ENCODE results near the gene MMP23B.

DNA sequence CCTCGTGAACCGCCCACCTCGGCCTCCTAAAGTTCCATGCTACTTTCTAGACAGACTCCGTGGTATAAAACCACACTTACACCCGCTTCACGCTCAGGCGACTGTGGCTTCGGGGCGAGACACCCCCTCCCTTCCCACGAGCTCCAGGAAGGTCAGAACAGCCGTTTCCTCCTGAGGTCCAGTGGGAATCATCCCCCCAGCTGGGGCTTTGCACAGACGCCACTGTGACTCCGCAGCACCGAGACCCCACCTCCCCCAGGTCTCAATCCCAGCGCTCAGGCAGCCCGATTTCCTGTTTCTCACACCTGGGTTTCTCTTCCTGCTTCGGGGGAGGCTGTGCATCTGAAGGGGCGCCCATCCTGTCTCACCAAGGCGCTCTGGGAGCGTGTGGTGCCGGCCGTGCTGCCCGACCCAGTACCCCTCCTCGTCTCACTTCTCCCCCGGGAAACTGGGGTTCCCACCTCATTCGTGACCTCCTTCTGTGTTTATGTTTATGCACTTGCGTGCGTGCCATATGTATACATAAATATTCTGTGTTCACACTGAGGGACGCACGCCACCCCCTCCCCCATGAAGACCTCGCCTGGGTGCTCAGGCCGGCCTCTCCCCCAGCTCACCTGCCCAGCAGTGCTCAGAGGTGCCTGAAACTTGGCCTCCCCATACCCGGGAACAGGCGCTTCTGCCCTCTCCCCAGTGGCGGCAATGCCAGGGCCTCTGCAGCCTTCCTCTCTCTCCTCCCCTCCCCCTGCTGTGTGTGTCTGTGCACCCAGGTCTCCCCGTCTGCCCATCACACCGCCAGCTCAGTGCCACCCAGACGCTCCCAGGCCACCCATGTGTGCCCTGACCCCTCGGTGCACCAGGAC is 46.0 kb downstream of the MMP23B start:
- TF ChIP-seq EZH2phosphoT487 (IDR thresholded peaks at IDR 0.05; ENCODE audit: unreplicated experiment): no peak
- no peak for TF ChIP-seq EZH2 (IDR thresholded peaks at IDR 0.05; ENCODE audit: low read depth, unreplicated experiment)
- TF ChIP-seq, protein P1, sequence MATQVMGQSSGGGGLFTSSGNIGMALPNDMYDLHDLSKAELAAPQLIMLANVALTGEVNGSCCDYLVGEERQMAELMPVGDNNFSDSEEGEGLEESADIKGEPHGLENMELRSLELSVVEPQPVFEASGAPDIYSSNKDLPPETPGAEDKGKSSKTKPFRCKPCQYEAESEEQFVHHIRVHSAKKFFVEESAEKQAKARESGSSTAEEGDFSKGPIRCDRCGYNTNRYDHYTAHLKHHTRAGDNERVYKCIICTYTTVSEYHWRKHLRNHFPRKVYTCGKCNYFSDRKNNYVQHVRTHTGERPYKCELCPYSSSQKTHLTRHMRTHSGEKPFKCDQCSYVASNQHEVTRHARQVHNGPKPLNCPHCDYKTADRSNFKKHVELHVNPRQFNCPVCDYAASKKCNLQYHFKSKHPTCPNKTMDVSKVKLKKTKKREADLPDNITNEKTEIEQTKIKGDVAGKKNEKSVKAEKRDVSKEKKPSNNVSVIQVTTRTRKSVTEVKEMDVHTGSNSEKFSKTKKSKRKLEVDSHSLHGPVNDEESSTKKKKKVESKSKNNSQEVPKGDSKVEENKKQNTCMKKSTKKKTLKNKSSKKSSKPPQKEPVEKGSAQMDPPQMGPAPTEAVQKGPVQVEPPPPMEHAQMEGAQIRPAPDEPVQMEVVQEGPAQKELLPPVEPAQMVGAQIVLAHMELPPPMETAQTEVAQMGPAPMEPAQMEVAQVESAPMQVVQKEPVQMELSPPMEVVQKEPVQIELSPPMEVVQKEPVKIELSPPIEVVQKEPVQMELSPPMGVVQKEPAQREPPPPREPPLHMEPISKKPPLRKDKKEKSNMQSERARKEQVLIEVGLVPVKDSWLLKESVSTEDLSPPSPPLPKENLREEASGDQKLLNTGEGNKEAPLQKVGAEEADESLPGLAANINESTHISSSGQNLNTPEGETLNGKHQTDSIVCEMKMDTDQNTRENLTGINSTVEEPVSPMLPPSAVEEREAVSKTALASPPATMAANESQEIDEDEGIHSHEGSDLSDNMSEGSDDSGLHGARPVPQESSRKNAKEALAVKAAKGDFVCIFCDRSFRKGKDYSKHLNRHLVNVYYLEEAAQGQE (IDR thresholded peaks at IDR 0.05; ENCODE audit: unreplicated experiment): no peak
- TF ChIP-seq POLR2AphosphoS5 (IDR thresholded peaks at IDR 0.05; ENCODE audit: low read depth): no peak
- TF ChIP-seq, protein P2, sequence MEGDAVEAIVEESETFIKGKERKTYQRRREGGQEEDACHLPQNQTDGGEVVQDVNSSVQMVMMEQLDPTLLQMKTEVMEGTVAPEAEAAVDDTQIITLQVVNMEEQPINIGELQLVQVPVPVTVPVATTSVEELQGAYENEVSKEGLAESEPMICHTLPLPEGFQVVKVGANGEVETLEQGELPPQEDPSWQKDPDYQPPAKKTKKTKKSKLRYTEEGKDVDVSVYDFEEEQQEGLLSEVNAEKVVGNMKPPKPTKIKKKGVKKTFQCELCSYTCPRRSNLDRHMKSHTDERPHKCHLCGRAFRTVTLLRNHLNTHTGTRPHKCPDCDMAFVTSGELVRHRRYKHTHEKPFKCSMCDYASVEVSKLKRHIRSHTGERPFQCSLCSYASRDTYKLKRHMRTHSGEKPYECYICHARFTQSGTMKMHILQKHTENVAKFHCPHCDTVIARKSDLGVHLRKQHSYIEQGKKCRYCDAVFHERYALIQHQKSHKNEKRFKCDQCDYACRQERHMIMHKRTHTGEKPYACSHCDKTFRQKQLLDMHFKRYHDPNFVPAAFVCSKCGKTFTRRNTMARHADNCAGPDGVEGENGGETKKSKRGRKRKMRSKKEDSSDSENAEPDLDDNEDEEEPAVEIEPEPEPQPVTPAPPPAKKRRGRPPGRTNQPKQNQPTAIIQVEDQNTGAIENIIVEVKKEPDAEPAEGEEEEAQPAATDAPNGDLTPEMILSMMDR (conservative IDR thresholded peaks at IDR 0.05; ENCODE audit: low read depth in 2 of 2): no peak
- TF ChIP-seq ZNF331 (CRISPR knock-in tag; IDR thresholded peaks at IDR 0.05; ENCODE audit: low read depth): no peak
- TF ChIP-seq JUNB (IDR thresholded peaks at IDR 0.05; ENCODE audit: unreplicated experiment): no peak
- TF ChIP-seq, protein P3, sequence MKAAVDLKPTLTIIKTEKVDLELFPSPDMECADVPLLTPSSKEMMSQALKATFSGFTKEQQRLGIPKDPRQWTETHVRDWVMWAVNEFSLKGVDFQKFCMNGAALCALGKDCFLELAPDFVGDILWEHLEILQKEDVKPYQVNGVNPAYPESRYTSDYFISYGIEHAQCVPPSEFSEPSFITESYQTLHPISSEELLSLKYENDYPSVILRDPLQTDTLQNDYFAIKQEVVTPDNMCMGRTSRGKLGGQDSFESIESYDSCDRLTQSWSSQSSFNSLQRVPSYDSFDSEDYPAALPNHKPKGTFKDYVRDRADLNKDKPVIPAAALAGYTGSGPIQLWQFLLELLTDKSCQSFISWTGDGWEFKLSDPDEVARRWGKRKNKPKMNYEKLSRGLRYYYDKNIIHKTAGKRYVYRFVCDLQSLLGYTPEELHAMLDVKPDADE (IDR thresholded peaks at IDR 0.05): no peak
- no peak for TF ChIP-seq ZNF114 (CRISPR knock-in tag; IDR thresholded peaks at IDR 0.05)
- no peak for TF ChIP-seq CREB1 (CRISPR knock-in tag; IDR thresholded peaks at IDR 0.05; ENCODE audit: low read depth)
- TF ChIP-seq NANOG (IDR thresholded peaks at IDR 0.05; ENCODE audit: borderline replicate concordance): no peak
- TF ChIP-seq, protein P4, sequence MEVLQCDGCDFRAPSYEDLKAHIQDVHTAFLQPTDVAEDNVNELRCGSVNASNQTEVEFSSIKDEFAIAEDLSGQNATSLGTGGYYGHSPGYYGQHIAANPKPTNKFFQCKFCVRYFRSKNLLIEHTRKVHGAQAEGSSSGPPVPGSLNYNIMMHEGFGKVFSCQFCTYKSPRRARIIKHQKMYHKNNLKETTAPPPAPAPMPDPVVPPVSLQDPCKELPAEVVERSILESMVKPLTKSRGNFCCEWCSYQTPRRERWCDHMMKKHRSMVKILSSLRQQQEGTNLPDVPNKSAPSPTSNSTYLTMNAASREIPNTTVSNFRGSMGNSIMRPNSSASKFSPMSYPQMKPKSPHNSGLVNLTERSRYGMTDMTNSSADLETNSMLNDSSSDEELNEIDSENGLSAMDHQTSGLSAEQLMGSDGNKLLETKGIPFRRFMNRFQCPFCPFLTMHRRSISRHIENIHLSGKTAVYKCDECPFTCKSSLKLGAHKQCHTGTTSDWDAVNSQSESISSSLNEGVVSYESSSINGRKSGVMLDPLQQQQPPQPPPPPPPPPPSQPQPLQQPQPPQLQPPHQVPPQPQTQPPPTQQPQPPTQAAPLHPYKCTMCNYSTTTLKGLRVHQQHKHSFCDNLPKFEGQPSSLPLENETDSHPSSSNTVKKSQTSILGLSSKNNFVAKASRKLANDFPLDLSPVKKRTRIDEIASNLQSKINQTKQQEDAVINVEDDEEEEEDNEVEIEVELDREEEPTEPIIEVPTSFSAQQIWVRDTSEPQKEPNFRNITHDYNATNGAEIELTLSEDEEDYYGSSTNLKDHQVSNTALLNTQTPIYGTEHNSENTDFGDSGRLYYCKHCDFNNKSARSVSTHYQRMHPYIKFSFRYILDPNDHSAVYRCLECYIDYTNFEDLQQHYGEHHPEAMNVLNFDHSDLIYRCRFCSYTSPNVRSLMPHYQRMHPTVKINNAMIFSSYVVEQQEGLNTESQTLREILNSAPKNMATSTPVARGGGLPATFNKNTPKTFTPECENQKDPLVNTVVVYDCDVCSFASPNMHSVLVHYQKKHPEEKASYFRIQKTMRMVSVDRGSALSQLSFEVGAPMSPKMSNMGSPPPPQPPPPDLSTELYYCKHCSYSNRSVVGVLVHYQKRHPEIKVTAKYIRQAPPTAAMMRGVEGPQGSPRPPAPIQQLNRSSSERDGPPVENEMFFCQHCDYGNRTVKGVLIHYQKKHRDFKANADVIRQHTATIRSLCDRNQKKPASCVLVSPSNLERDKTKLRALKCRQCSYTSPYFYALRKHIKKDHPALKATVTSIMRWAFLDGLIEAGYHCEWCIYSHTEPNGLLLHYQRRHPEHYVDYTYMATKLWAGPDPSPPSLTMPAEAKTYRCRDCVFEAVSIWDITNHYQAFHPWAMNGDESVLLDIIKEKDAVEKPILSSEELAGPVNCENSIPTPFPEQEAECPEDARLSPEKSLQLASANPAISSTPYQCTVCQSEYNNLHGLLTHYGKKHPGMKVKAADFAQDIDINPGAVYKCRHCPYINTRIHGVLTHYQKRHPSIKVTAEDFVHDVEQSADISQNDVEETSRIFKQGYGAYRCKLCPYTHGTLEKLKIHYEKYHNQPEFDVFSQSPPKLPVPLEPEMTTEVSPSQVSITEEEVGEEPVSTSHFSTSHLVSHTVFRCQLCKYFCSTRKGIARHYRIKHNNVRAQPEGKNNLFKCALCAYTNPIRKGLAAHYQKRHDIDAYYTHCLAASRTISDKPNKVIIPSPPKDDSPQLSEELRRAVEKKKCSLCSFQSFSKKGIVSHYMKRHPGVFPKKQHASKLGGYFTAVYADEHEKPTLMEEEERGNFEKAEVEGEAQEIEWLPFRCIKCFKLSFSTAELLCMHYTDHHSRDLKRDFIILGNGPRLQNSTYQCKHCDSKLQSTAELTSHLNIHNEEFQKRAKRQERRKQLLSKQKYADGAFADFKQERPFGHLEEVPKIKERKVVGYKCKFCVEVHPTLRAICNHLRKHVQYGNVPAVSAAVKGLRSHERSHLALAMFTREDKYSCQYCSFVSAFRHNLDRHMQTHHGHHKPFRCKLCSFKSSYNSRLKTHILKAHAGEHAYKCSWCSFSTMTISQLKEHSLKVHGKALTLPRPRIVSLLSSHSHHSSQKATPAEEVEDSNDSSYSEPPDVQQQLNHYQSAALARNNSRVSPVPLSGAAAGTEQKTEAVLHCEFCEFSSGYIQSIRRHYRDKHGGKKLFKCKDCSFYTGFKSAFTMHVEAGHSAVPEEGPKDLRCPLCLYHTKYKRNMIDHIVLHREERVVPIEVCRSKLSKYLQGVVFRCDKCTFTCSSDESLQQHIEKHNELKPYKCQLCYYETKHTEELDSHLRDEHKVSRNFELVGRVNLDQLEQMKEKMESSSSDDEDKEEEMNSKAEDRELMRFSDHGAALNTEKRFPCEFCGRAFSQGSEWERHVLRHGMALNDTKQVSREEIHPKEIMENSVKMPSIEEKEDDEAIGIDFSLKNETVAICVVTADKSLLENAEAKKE (CRISPR knock-in tag; IDR thresholded peaks at IDR 0.05): no peak

All from GM23338 (cell line).